GM12873 (cell line): ENCODE measurements around the gene RRP8.

Source experiments
- CTCF ChIP-seq: IDR thresholded peaks from 2 replicates; pipeline ENCODE4 v1.5.1; 2012; ENCODE audit warnings: low read depth, mild to moderate bottlenecking, moderate library complexity, low read length, control low read depth; ENCODE audit not compliant: insufficient read depth; ENCODE audit errors: missing control alignments

The RRP8 gene

GRCh38 chr11:6602096-6602940 is 1.1 kb downstream of the RRP8 start:
- no peak for TF ChIP-seq CTCF

- TF ChIP-seq CTCF = no peak
Observed at GRCh38 chr11:6601041-6601461, 2.4 kb downstream of the RRP8 start.

GRCh38 chr11:6599881-6600390 is 3.5 kb downstream of the RRP8 start:
- TF ChIP-seq CTCF = no peak

- no peak for TF ChIP-seq CTCF
Observed at GRCh38 chr11:6599449-6599848, 4.0 kb downstream of the RRP8 start.

GRCh38 chr11:6598555-6598954 is 4.9 kb downstream of the RRP8 start:
- no peak for TF ChIP-seq CTCF

- no peak for TF ChIP-seq CTCF
Observed at GRCh38 chr11:6596239-6596877, 7.1 kb downstream of the RRP8 start.

- TF ChIP-seq CTCF = no peak
Observed at GRCh38 chr11:6594142-6594768, 9.2 kb downstream of the RRP8 start.
